Skeletal muscle tissue (tissue), 4 donors: Measurements from ENCODE around the gene RBM38. TPM values are rescaled to one million over a fixed set of nuclear protein-coding genes. Genes with fewer than 3 reads are reported as not detected.

Source experiments
- H3K27ac ChIP-seq: one replicate; pipeline ENCODE4 v1.7.0; 2013; ENCODE audit warnings: mild to moderate bottlenecking, low read depth, low read length, inconsistent platforms
- H3K27me3 ChIP-seq, 3 donors: one replicate each; pipeline ENCODE4 v1.7.0; 2013; ENCODE audit warnings: low read length in 3 of 3; ENCODE audit not compliant: control insufficient read depth in 3 of 3, insufficient read depth in 3 of 3
- H3K36me3 ChIP-seq, 3 donors: one replicate each; pipeline ENCODE4 v1.7.0; 2013; ENCODE audit warnings: low read length in 3 of 3; ENCODE audit not compliant: control insufficient read depth in 3 of 3, insufficient read depth in 3 of 3
- H3K4me1 ChIP-seq, 3 donors: one replicate each; pipeline ENCODE4 v1.7.0; 2013; ENCODE audit warnings: low read length in 3 of 3, mild to moderate bottlenecking in 3 of 3; ENCODE audit not compliant: control insufficient read depth in 3 of 3, insufficient read depth in 3 of 3
- H3K4me3 ChIP-seq, 3 donors: one replicate each; pipeline ENCODE4 v1.7.0; 2013; ENCODE audit warnings: low read length in 3 of 3
- H3K9ac ChIP-seq, 3 donors: one replicate each; pipeline ENCODE4 v1.7.0; 2013; ENCODE audit warnings: low read length in 3 of 3, mild to moderate bottlenecking in 3 of 3, moderate library complexity in 2 of 3, low read depth in 1 of 3
- H3K9me3 ChIP-seq, 3 donors: one replicate each; pipeline ENCODE4 v1.7.0; 2013; ENCODE audit warnings: low read length in 3 of 3; ENCODE audit not compliant: control insufficient read depth in 3 of 3
- total RNA-seq: library from RNA; depleted of rRNA; stranded (reverse); fragments of >200 nt; gene quantifications from one replicate; pipeline ENCODE4 v1.2.3, GENCODE V29; 2014
- donor health status: Osteomylitis.

Gene RBM38
- total RNA-seq, 1 donor from 2014 or later, result 60.0 TPM

GRCh38 chr20:57402206-57403125, 11.3 kb downstream of the RBM38 start:
- H3K27ac ChIP-seq, result no peak overlapping the region
- peaks cover 58 to 96% (median 91%) of the 10 kb centered on the region in 3 donors for H3K4me1 ChIP-seq
- peaks cover 42 to 50% (median 47%) of the 10 kb centered on the region in 3 donors for H3K36me3 ChIP-seq
- H3K4me3 ChIP-seq, result no peak overlapping the region
- H3K27me3 ChIP-seq, result no peaks in the 10 kb centered on the region
- no peaks in the 10 kb centered on the region for H3K9me3 ChIP-seq
- peak overlapping the region in 1 of 3 donors; percentile 62 for H3K9ac ChIP-seq

- H3K4me3 ChIP-seq, result no peak overlapping the region
- no peak overlapping the region for H3K27ac ChIP-seq
- peak overlapping the region in 1 of 3 donors; percentile 60 for H3K9ac ChIP-seq
- peaks cover 47 to 56% (median 51%) of the 10 kb centered on the region in 3 donors for H3K36me3 ChIP-seq
- peaks cover 54 to 96% (median 91%) of the 10 kb centered on the region in 3 donors for H3K4me1 ChIP-seq
- H3K9me3 ChIP-seq, result no peaks in the 10 kb centered on the region
- H3K27me3 ChIP-seq, result no peaks in the 10 kb centered on the region
These were observed 12.0 kb downstream of the RBM38 start for GRCh38 chr20:57403216-57403615.

- Histone ChIP-seq H3K9ac (peak overlapping the region in 1 of 3 donors; percentile 54), H3K4me1 (peaks cover 54 to 96% (median 91%) of the 10 kb centered on the region in 3 donors), H3K27me3 (no peaks in the 10 kb centered on the region), H3K36me3 (peaks cover 54 to 64% (median 56%) of the 10 kb centered on the region in 3 donors), H3K9me3 (no peaks in the 10 kb centered on the region), H3K4me3 (no peak overlapping the region), H3K27ac (no peak overlapping the region)
These were observed 12.8 kb downstream of the RBM38 start for GRCh38 chr20:57404006-57404405.

GRCh38 chr20:57404419-57405072, 13.3 kb downstream of the RBM38 start:
- Histone ChIP-seq H3K36me3 (peaks cover 56 to 66% (median 57%) of the 10 kb centered on the region in 3 donors), H3K9me3 (no peaks in the 10 kb centered on the region), H3K4me1 (peaks cover 51 to 96% (median 91%) of the 10 kb centered on the region in 3 donors), H3K27me3 (no peaks in the 10 kb centered on the region), H3K9ac (peak overlapping the region in 1 of 3 donors; percentile 54), H3K27ac (no peak overlapping the region), H3K4me3 (no peak overlapping the region)

GRCh38 chr20:57405236-57406016, 14.2 kb downstream of the RBM38 start:
- Histone ChIP-seq H3K9ac (peak overlapping the region in 2 of 3 donors; percentile 33 to 54), H3K27ac (no peak overlapping the region), H3K9me3 (no peaks in the 10 kb centered on the region), H3K27me3 (no peaks in the 10 kb centered on the region), H3K36me3 (peaks cover 56 to 66% (median 60%) of the 10 kb centered on the region in 3 donors), H3K4me1 (peaks cover 42 to 93% (median 86%) of the 10 kb centered on the region in 3 donors), H3K4me3 (no peak overlapping the region)

GRCh38 chr20:57407541-57407956, 16.4 kb downstream of the RBM38 start:
- Histone ChIP-seq H3K36me3 (peaks cover 43 to 53% (median 45%) of the 10 kb centered on the region in 3 donors), H3K9me3 (no peaks in the 10 kb centered on the region), H3K9ac (peak overlapping the region in 1 of 3 donors; percentile 71), H3K4me3 (no peak overlapping the region), H3K4me1 (peaks cover 33 to 93% (median 80%) of the 10 kb centered on the region in 3 donors), H3K27ac (peak overlapping the region; percentile 5), H3K27me3 (no peaks in the 10 kb centered on the region)

GRCh38 chr20:57408131-57408530, 16.9 kb downstream of the RBM38 start:
- Histone ChIP-seq H3K9ac (peak overlapping the region in 1 of 3 donors; percentile 69), H3K4me1 (peaks cover 33 to 88% (median 74%) of the 10 kb centered on the region in 3 donors), H3K27me3 (no peaks in the 10 kb centered on the region), H3K36me3 (peaks cover 37 to 50% (median 40%) of the 10 kb centered on the region in 3 donors), H3K4me3 (no peak overlapping the region), H3K9me3 (no peaks in the 10 kb centered on the region), H3K27ac (peak overlapping the region; percentile 30)

GRCh38 chr20:57408536-57409233, 17.5 kb downstream of the RBM38 start:
- Histone ChIP-seq H3K9ac (peak overlapping the region in 1 of 3 donors; percentile 69), H3K36me3 (peaks cover 35 to 50% (median 40%) of the 10 kb centered on the region in 3 donors), H3K4me1 (peaks cover 32 to 84% (median 72%) of the 10 kb centered on the region in 3 donors)

GRCh38 chr20:57409316-57409671, 18.1 kb downstream of the RBM38 start:
- H3K36me3 ChIP-seq, result peaks cover 30 to 44% (median 40%) of the 10 kb centered on the region in 3 donors
- peaks cover 27 to 78% (median 67%) of the 10 kb centered on the region in 3 donors for H3K4me1 ChIP-seq

More at GRCh38 chr20:57408536-57409233, 17.5 kb downstream of the RBM38 start:
- H3K27ac ChIP-seq, result peak overlapping the region; percentile 30
- H3K4me3 ChIP-seq, result no peak overlapping the region
- H3K9me3 ChIP-seq, result no peaks in the 10 kb centered on the region
- no peaks in the 10 kb centered on the region for H3K27me3 ChIP-seq

More at GRCh38 chr20:57409316-57409671, 18.1 kb downstream of the RBM38 start:
- no peaks in the 10 kb centered on the region for H3K27me3 ChIP-seq
- peak overlapping the region in 1 of 3 donors; percentile 45 for H3K9ac ChIP-seq
- peak overlapping the region; percentile 19 for H3K27ac ChIP-seq
- no peaks in the 10 kb centered on the region for H3K9me3 ChIP-seq
- no peak overlapping the region for H3K4me3 ChIP-seq
